ENCODE results near the gene PDSS2. TPM values are rescaled to one million over a fixed set of nuclear protein-coding genes. Genes with fewer than 3 reads are reported as not detected.

PDSS2 gene
- total RNA-seq, 1 donor from 2014 or later: 14.9 TPM

DNA sequence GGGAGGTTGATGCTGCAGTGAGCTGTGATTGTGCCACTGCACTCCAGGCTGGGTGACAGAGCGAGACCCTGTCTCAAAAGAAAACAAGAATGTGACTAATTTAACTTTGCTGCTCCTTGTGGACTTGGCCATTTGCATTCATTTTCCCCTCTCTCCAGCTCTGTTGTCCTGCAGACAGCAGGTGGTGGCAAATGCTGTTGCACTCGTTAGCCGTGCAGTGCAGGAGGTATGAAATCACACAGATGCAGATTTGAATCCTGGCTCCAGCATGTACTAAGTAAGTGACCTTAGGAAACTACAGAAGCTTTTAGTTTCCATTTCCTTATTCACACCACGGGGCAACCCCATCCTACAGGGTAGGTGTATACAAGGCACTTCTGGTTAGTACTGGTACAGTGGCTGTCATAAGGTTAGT lies 334.4 kb downstream of the PDSS2 start:
- H3K4me1 Mint-ChIP-seq: peaks cover 20% of the 10 kb centered on the region
- no peaks in the 10 kb centered on the region for H3K27me3 Mint-ChIP-seq (ENCODE audit: low read depth)
- DNase-seq (ENCODE audit: low read depth, low spot score): no peak
- peaks cover 2% of the 10 kb centered on the region for H3K9me3 Mint-ChIP-seq
- no peaks in the 10 kb centered on the region for H3K36me3 Mint-ChIP-seq (ENCODE audit: low read depth)
- H3K27ac Mint-ChIP-seq (ENCODE audit: unreplicated experiment): no peak overlapping the region
- H3K4me3 Mint-ChIP-seq: no peak overlapping the region
- TF ChIP-seq, protein P1, sequence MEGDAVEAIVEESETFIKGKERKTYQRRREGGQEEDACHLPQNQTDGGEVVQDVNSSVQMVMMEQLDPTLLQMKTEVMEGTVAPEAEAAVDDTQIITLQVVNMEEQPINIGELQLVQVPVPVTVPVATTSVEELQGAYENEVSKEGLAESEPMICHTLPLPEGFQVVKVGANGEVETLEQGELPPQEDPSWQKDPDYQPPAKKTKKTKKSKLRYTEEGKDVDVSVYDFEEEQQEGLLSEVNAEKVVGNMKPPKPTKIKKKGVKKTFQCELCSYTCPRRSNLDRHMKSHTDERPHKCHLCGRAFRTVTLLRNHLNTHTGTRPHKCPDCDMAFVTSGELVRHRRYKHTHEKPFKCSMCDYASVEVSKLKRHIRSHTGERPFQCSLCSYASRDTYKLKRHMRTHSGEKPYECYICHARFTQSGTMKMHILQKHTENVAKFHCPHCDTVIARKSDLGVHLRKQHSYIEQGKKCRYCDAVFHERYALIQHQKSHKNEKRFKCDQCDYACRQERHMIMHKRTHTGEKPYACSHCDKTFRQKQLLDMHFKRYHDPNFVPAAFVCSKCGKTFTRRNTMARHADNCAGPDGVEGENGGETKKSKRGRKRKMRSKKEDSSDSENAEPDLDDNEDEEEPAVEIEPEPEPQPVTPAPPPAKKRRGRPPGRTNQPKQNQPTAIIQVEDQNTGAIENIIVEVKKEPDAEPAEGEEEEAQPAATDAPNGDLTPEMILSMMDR (conservative IDR thresholded peaks at IDR 0.05): no peak

DNA sequence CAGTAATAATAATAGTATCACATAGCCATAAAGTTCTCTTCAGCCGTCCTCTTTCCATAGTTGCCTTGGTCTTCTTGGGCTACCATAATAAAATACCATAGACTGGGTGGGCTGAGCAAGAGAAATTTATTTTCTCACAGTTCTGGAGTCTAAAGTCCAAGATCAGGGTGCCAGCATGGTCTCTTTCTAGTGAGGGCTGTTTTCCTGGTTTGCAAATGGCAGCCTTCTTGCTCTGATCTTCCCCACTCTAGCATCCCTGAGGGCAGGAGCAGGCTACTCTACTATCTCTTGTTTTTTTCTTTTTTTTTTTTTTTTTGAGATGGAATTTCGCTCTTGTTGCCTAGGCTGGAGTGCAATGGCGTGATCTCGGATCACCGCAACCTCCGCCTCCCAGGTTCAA lies 335.9 kb downstream of the PDSS2 start:
- Mint-ChIP-seq H3K4me1 (peaks cover 10% of the 10 kb centered on the region), H3K36me3 (ENCODE audit: low read depth) (no peaks in the 10 kb centered on the region), H3K27ac (ENCODE audit: unreplicated experiment) (no peak overlapping the region), H3K4me3 (no peak overlapping the region), H3K9me3 (peaks cover 2% of the 10 kb centered on the region), H3K27me3 (ENCODE audit: low read depth) (no peaks in the 10 kb centered on the region)
- TF ChIP-seq, protein P1 (conservative IDR thresholded peaks at IDR 0.05): no peak
- no peak for DNase-seq (ENCODE audit: low read depth, low spot score)

DNA sequence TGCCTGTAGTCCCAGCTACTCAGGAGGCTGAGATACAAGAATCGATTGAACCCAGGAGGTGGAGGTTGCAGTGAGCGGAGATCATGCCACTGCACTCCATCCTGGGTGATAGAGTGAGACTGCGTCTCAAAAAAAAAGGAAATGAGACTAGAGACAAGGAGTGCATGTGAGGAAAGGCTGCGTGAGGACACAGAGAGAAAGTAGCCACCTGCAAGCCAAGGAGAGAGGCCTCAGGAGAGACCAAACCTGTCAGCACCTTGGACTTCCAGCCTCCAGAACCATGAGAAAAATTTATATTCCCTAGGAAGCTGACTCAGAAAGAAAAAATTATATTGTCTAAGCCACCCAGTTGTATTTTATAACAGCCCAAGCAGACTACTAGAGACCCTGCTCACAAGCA lies 336.6 kb downstream of the PDSS2 start:
- H3K4me3 Mint-ChIP-seq: no peak overlapping the region
- no peak overlapping the region for H3K27ac Mint-ChIP-seq (ENCODE audit: unreplicated experiment)
- no peak for DNase-seq (ENCODE audit: low read depth, low spot score)
- TF ChIP-seq, protein P1 (conservative IDR thresholded peaks at IDR 0.05): no peak
- no peaks in the 10 kb centered on the region for H3K36me3 Mint-ChIP-seq (ENCODE audit: low read depth)
- H3K4me1 Mint-ChIP-seq: peaks cover 10% of the 10 kb centered on the region
- H3K9me3 Mint-ChIP-seq: peaks cover 2% of the 10 kb centered on the region
- no peaks in the 10 kb centered on the region for H3K27me3 Mint-ChIP-seq (ENCODE audit: low read depth)

DNA sequence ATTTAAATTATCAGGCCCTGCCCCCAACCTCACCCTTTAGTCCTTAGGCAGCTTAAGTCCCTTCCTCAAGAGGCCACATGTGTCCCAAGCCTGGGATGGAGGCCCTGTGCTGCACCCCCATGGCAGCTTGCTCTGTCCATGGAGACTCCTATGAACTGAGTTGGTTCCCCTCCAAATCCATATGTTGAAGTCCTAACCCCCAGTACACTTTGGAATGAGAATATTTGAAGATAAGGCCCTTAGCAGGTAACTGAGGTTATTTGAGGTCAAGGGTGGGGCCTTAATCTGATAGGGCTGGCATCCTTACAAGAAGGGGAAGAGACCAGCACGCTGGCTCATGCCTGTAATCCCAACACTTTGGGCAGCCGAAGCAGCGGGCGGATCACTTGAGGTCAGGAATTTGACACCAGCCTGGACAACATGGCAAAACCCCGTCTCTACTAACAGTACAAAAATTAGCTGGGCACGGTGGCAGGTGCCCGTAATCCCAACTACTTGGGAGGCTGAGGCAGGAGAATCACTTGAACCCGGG lies 337.3 kb downstream of the PDSS2 start:
- Mint-ChIP-seq H3K36me3 (ENCODE audit: low read depth) (no peaks in the 10 kb centered on the region), H3K4me1 (peaks cover 13% of the 10 kb centered on the region), H3K27me3 (ENCODE audit: low read depth) (no peaks in the 10 kb centered on the region), H3K4me3 (no peak overlapping the region), H3K9me3 (peaks cover 2% of the 10 kb centered on the region), H3K27ac (ENCODE audit: unreplicated experiment) (no peak overlapping the region)
- TF ChIP-seq, protein P1 (conservative IDR thresholded peaks at IDR 0.05): no peak
- no peak for DNase-seq (ENCODE audit: low read depth, low spot score)

DNA sequence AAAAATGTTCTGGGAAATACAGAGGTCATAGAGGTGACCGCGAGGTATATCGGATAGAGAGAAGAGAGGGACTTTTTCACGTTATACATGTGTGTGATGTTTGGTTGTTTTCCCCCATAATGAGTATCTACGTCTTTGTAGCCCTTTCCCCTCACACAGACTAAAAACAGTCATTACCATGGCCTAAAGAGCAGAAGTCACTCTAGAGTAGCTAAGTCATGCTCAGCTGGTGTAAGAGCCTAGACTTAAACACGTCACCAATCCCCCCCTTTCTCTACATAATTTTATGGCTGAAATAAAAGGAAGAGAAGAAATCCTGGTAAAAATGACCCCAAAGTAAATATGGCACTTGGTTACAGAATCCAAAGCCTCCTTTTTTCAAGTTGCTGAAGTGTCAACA lies 338.1 kb downstream of the PDSS2 start:
- Mint-ChIP-seq H3K27me3 (ENCODE audit: low read depth) (peaks cover 1% of the 10 kb centered on the region), H3K4me1 (peaks cover 21% of the 10 kb centered on the region), H3K4me3 (no peak overlapping the region), H3K36me3 (ENCODE audit: low read depth) (no peaks in the 10 kb centered on the region), H3K9me3 (peaks cover 2% of the 10 kb centered on the region), H3K27ac (ENCODE audit: unreplicated experiment) (no peak overlapping the region)
- TF ChIP-seq, protein P1 (conservative IDR thresholded peaks at IDR 0.05): no peak
- DNase-seq (ENCODE audit: low read depth, low spot score): no peak

Data from neural crest cell (in vitro differentiated cells).